Measurements from ENCODE around the gene NDUFS8. TPM values are rescaled to one million over a fixed set of nuclear protein-coding genes. Genes with fewer than 3 reads are reported as not detected.

Gene NDUFS8
- total and polyA plus RNA-seq, 2 of the 13 experiments (the other 11 are each of a cell fraction or from before 2014, with no cell fraction given) = 96.7 to 158 TPM

- TF ChIP-seq ZNF660 (CRISPR knock-in tag; IDR thresholded peaks at IDR 0.05; ENCODE audit: borderline replicate concordance, low read depth) (no peak), MED8 (CRISPR knock-in tag; IDR thresholded peaks at IDR 0.05; ENCODE audit: insufficient replicate concordance) (peak; percentile 53), ZNF841 (CRISPR knock-in tag; IDR thresholded peaks at IDR 0.05; ENCODE audit: borderline replicate concordance) (no peak), ZNF280D (CRISPR knock-in tag; IDR thresholded peaks at IDR 0.05) (no peak), ZNF460 (CRISPR knock-in tag; IDR thresholded peaks at IDR 0.05; ENCODE audit: borderline replicate concordance) (no peak), MEIS1 (CRISPR knock-in tag; IDR thresholded peaks at IDR 0.05; ENCODE audit: borderline replicate concordance) (no peak; the same call in 1 of the 2 replicates), HNF4A (CRISPR knock-in tag; IDR thresholded peaks at IDR 0.05) (peak; percentile 67), MBD4 (IDR thresholded peaks at IDR 0.05; ENCODE audit: borderline replicate concordance, low read length) (no peak), KDM1A (CRISPR knock-in tag; IDR thresholded peaks at IDR 0.05) (no peak), SP1 (IDR thresholded peaks at IDR 0.05) (no peak), SP1 (CRISPR knock-in tag; IDR thresholded peaks at IDR 0.05) (no peak), REPIN1 (CRISPR knock-in tag; IDR thresholded peaks at IDR 0.05; ENCODE audit: borderline replicate concordance, low read depth) (peak; percentile 45; the same call in 1 of the 2 replicates), ZNF24 (IDR thresholded peaks at IDR 0.05) (no peak), TSC22D2 (CRISPR knock-in tag; IDR thresholded peaks at IDR 0.05; ENCODE audit: borderline replicate concordance) (no peak), CREB1 (IDR thresholded peaks at IDR 0.05) (no peak), CREB1 (CRISPR knock-in tag; IDR thresholded peaks at IDR 0.05) (no peak), ZNF503 (CRISPR knock-in tag; IDR thresholded peaks at IDR 0.05) (no peak), ZFP36L2 (CRISPR knock-in tag; IDR thresholded peaks at IDR 0.05) (no peak), ZNF776 (CRISPR knock-in tag; IDR thresholded peaks at IDR 0.05) (no peak), TMF1 (CRISPR knock-in tag; IDR thresholded peaks at IDR 0.05; ENCODE audit: low read depth) (no peak), ZNF883 (CRISPR knock-in tag; IDR thresholded peaks at IDR 0.05; ENCODE audit: not compliant biosample characterization) (peak; percentile 38), SMAD3 (CRISPR knock-in tag; IDR thresholded peaks at IDR 0.05) (no peak), BRD4 (CRISPR knock-in tag; IDR thresholded peaks at IDR 0.05) (no peak; the same call in none of the 2 replicates), ZBTB8A (CRISPR knock-in tag; IDR thresholded peaks at IDR 0.05; ENCODE audit: borderline replicate concordance, low read depth) (no peak)
Measured at GRCh38 chr11:68010090-68011041, 20.1 kb upstream of the NDUFS8 start, which contains the start of gene ALDH3B1 (continued).
